NOMO-1 treated with DMSO at 0.1 percent for 48 hours (cell line): ENCODE measurements around the gene PHRF1.
"Not testable (repeated sequence)": the region's sequence is repeated elsewhere in the genome, so short reads cannot be mapped to it uniquely, and the experiment has no call there.

Source experiments
- DNase-seq: peaks from one replicate; lab custom pipeline; 2025; ENCODE audit not compliant: unreplicated experiment; lab: John Stamatoyannopoulos, UW

The PHRF1 gene

GRCh38 chr11:571802-572185 is 4.5 kb upstream of the PHRF1 start:
- no peak for DNase-seq

GRCh38 chr11:573146-573759 is 3.0 kb upstream of the PHRF1 start:
- no peak for DNase-seq

GRCh38 chr11:574031-574570 is 2.2 kb upstream of the PHRF1 start:
- DNase-seq, result not testable (repeated sequence)

GRCh38 chr11:574632-575312 is 1.5 kb upstream of the PHRF1 start:
- DNase-seq, result no peak

- peak; percentile 35 for DNase-seq
These were observed 816 bp upstream of the PHRF1 start for GRCh38 chr11:575313-575995.

GRCh38 chr11:576811-577610 is 741 bp downstream of the PHRF1 start:
- DNase-seq, result no peak

GRCh38 chr11:577611-577894 is 1.3 kb downstream of the PHRF1 start:
- DNase-seq, result no peak

GRCh38 chr11:578276-579035 is 2.2 kb downstream of the PHRF1 start:
- DNase-seq, result no peak

GRCh38 chr11:579830-580601 is 3.7 kb downstream of the PHRF1 start:
- DNase-seq, result no peak

GRCh38 chr11:581342-581741 is 5.1 kb downstream of the PHRF1 start:
- DNase-seq, result no peak

GRCh38 chr11:581752-582151 is 5.5 kb downstream of the PHRF1 start:
- DNase-seq, result no peak

GRCh38 chr11:584287-584686 is 8.0 kb downstream of the PHRF1 start:
- DNase-seq, result no peak

- DNase-seq, result no peak
These were observed 10.4 kb downstream of the PHRF1 start for GRCh38 chr11:586376-587316.

- no peak for DNase-seq
These were observed 11.3 kb downstream of the PHRF1 start for GRCh38 chr11:587546-587945.

- DNase-seq, result peak; percentile 91
These were observed 11.7 kb downstream of the PHRF1 start for GRCh38 chr11:587978-588380.

GRCh38 chr11:589798-590197 is 13.5 kb downstream of the PHRF1 start:
- DNase-seq, result no peak

- DNase-seq, result no peak
These were observed 14.7 kb downstream of the PHRF1 start for GRCh38 chr11:590997-591396.

- no peak for DNase-seq
These were observed 16.2 kb downstream of the PHRF1 start for GRCh38 chr11:592501-592900.

GRCh38 chr11:592918-593317 is 16.6 kb downstream of the PHRF1 start:
- DNase-seq, result no peak
